RPMI8226 (cell line): ENCODE data around the gene OR1K1.
"Not testable (repeated sequence)": the region's sequence is repeated elsewhere in the genome, so short reads cannot be mapped to it uniquely, and the experiment has no call there.

Experiments
- DNase-seq: peaks from one replicate; pipeline ENCODE4 v3.0.0-alpha.2; 2015

OR1K1 gene, protein sequence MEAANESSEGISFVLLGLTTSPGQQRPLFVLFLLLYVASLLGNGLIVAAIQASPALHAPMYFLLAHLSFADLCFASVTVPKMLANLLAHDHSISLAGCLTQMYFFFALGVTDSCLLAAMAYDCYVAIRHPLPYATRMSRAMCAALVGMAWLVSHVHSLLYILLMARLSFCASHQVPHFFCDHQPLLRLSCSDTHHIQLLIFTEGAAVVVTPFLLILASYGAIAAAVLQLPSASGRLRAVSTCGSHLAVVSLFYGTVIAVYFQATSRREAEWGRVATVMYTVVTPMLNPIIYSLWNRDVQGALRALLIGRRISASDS

DNA sequence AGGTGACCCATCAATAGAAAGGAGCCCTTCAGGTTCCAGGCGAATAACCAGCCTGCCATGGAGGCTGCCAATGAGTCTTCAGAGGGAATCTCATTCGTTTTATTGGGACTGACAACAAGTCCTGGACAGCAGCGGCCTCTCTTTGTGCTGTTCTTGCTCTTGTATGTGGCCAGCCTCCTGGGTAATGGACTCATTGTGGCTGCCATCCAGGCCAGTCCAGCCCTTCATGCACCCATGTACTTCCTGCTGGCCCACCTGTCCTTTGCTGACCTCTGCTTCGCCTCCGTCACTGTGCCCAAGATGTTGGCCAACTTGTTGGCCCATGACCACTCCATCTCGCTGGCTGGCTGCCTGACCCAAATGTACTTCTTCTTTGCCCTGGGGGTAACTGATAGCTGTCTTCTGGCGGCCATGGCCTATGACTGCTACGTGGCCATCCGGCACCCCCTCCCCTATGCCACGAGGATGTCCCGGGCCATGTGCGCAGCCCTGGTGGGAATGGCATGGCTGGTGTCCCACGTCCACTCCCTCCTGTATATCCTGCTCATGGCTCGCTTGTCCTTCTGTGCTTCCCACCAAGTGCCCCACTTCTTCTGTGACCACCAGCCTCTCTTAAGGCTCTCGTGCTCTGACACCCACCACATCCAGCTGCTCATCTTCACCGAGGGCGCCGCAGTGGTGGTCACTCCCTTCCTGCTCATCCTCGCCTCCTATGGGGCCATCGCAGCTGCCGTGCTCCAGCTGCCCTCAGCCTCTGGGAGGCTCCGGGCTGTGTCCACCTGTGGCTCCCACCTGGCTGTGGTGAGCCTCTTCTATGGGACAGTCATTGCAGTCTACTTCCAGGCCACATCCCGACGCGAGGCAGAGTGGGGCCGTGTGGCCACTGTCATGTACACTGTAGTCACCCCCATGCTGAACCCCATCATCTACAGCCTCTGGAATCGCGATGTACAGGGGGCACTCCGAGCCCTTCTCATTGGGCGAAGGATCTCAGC lies at the start of gene OR1K1:
OR1K1 (plus strand) TSS at position 58 of the 995 bp plus-strand sequence; CDS start at position 58, 0 bp downstream.
- DNase-seq: no peak

DNA sequence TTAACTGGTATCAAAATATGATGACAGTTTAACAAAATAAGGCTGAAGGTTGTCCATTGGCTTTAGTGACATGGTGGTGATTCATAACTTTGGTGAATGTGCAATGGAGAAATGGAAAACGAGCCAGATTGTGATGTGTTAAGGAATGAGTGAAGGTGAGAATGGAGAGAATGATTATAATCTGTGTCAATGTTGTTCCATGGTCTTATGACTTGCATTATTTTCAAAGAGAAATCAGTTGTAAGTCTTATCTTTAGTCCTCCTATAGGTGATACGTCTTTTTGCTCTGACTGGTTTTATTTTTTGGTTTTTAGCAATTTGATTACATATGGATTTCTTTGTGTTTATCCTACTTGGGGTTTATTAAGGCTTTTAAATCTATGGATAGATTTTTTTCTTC lies 45.1 kb upstream of the OR1K1 start:
- no peak for DNase-seq

DNA sequence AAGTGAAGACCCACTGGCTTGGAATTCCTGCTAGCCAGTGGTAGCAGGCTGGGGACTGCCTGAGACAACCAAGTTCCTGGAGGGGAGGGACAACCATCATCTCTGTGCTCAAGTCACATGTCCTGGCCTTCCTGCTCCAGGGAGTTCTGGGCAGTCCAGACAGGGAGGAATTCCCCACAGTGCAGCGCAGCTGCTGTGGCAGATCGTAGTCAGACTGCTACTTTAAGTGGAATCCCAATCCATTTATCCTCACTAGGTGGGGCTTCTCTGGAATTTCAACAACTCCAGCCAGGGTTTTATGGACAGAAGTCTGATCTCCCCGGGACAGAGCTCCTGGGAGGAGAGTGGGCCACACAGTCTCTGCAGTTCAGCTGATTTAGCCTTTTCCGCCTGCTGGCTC lies 32.1 kb upstream of the OR1K1 start:
- no peak for DNase-seq

DNA sequence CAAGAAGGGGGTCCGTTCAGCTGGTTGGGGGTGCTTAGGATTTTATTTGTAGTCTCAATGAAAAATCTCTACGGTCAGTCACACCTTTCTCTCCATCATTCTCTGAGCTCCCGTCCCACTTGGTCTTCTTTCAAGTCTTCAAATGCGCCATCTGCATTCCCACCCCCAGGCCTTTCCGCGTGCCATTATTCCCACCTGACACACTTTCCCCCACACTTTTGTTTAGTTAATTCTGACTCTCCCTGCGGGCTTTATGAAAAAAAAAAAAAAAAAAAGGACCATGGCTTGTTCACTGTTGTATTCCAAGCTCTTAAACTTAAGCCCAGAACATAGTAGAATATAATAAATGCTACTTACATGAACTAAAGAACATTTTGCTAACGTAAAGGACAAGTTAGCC lies 22.9 kb upstream of the OR1K1 start:
- DNase-seq: no peak

DNA sequence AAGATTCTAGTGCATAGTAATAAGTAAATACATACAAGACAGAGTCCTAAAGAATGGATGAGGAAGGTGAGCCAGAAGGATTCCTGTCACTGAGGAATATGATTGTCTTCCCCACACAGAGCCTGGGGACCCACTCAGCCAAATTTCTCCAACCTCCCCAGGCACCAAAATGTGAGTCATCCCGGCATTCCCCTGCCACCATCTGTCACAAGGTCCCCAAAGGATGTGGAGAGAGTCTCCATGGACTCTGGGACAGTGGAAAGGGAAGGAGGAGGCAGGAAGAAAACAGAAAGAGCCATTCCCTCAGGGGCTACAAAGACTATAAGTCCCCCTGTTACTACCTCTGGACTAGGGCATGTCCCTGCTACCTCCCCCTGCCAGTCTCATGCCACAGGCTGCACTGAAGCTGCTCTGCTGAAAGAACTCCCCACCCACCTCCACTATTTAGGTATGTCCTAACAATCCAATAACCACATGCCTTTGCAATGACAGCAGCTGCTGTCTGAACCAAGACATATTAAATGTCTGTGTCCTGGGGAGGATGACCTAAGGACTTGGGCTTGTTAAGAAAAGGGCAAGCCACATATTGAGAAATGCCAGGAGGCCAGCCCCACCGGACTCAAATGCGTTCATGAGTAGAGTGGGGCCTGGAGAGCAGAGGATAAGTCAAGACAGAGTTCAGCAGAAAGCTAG lies 21.8 kb upstream of the OR1K1 start:
- DNase-seq: no peak

DNA sequence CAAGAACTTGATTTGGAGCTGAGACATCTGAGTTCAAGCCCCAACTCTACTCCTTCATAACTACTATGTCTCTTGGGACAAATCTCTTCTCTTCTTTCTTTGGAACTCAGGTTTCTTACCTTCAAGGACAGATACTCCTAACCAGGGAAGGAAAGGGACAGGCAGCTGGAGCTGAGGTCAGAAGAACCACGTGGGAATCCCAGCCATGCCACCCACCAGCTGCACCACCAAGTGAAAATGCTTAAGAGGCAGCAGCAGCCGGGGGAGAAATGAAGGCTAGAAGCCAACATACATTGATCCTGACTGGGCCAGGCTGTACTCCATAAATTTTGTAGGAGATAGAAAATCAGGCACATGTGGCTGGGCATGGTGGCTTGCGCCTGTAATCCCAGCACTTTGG lies 20.7 kb upstream of the OR1K1 start:
- no peak for DNase-seq

DNA sequence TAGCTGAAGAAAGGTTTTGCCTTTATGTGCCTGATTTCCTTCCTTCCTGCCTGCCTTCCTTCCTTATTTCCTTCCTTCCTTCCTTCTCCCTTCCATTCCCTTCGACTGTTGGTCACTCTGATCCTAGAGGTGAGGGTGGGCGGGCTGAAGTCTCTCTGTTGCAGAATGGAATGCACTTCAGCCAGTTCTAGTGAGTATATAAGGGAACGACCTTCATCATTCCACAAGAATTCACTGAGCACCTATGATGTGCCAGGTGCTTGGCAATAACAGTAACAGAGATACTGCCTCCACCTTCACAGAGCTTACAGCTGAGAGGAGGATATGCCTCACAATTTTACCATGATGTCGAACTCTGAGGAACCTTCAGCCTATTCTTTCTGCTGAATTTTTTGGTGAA lies 19.9 kb upstream of the OR1K1 start:
- DNase-seq: no peak

DNA sequence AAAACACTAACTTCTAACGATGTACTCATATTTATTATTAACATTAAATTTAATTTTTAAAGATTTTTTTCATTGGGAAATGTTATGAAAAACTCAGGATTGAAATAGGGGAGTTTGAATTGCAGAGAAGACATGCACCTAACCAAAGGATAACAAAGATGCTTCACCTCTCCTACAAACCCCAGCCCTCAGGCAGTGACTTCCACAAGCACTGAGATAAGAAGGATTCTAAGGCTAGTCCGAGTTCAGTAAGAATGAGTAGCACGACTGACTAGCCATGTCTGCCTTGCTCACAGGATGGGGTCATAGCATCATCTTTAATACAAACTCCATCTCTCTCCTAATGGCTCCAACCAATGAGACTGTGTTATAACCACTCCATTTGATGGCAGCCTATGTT lies 18.3 kb upstream of the OR1K1 start:
- DNase-seq: no peak

DNA sequence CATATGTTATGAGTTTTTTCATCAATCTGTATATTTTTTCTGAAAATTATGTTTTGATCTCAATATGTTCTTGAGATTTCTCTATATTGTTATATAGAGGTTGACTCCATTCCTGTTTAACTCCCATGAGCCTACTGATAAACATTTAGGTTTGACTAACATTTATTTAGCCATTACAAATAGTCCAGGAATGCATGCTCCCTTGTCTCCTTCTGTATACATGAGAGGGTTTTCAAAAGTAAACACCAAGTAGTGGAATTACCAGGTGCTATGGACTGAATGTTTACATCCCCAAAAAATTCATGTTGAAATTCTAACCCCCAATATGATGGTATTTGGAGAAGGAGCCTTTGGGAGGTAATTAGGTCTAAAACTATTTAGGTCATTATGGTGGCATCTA lies 14.7 kb upstream of the OR1K1 start:
- no peak for DNase-seq

DNA sequence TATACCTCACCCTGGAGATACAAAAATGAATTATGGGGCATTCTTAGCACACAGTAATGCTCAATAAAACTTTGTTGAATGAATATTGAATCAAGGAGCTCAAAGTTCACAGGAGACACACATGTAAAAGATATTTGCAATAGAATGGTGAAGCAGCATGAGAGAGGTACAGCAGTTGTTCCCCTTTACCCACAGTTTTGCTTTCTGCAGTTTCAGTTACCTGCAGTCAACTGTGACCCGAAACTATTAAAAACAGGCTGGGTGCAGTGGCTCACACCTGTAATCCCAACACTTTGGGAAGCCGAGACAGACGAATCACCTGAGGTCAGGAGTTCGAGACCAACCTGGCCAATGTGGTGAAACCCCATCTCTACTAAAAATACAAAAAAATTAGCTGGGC lies 13.6 kb upstream of the OR1K1 start:
- no peak for DNase-seq

DNA sequence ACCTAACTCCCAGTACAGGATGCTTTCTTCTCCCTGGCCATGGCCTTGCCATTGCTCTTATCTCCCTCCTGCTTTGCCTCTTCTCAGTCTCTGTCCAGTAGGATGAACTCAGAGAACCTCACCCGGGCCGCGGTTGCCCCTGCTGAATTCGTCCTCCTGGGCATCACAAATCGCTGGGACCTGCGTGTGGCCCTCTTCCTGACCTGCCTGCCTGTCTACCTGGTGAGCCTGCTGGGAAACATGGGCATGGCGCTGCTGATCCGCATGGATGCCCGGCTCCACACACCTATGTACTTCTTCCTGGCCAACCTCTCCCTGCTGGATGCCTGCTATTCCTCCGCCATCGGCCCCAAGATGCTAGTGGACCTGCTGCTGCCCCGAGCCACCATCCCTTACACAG lies 11.1 kb upstream of the OR1K1 start, which contains the start of gene OR5C1:
OR5C1 (plus strand) TSS at position 103 of the 400 bp plus-strand sequence; CDS start at position 103, 0 bp downstream.
- DNase-seq: no peak

DNA sequence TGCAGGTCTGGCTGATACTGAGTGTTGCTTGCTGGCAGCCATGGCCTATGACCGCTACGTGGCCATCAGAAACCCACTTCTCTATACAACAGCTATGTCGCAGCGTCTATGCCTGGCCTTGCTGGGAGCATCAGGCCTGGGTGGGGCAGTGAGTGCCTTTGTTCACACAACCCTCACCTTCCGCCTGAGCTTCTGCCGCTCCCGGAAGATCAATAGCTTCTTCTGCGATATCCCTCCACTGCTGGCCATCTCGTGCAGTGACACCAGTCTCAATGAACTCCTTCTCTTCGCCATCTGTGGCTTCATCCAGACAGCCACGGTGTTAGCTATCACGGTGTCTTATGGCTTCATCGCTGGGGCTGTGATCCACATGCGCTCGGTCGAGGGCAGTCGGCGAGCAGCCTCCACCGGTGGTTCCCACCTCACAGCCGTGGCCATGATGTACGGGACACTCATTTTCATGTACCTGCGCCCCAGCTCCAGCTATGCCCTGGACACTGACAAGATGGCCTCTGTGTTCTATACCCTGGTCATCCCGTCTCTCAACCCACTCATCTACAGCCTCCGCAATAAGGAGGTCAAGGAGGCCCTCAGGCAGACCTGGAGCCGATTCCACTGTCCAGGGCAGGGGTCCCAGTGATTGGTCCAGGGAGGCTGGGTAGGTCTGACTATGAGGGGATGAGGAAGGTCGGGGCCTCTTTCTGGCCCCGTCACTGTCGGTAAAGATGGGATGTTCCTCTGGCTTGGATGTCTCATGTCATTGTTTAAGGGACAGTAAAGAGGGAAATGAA lies 10.5 kb upstream of the OR1K1 start:
- DNase-seq: no peak

DNA sequence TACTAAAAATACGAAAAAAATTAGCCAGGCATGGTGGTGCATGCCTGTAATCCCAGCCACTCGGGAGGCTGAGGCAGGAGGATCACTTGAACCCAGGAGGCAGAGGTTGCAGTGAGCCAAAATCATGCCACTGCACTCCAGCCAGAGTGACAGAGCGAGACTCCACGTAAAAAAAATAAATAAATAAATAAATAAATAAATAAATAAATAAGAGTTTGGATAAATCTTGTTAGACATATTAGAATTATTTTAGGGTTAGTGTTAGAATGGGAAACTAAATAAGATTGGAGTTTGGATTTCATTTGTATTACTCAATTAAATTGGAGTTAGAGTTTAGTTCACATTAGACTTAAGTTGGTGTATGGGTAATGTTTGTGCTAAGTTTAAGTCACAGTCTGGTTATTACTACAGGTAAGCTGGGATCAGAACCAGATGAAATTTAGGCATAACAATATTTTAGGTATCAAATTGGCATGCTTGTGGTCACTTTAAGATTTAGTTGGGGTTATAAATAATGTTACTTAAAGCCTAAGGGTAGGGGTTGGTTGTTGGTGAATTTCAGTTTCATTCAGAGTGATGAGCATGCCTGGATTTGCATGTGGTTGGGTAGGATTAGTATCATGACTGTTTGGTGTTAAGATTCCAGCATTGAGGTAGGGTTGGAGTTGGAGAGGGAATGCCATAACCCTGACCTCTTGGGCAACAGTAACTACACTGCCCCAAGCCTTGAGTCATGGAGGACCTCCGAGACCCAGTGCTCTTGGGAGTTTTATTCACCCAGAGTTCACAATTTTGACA lies 7.9 kb upstream of the OR1K1 start:
- DNase-seq: no peak

DNA sequence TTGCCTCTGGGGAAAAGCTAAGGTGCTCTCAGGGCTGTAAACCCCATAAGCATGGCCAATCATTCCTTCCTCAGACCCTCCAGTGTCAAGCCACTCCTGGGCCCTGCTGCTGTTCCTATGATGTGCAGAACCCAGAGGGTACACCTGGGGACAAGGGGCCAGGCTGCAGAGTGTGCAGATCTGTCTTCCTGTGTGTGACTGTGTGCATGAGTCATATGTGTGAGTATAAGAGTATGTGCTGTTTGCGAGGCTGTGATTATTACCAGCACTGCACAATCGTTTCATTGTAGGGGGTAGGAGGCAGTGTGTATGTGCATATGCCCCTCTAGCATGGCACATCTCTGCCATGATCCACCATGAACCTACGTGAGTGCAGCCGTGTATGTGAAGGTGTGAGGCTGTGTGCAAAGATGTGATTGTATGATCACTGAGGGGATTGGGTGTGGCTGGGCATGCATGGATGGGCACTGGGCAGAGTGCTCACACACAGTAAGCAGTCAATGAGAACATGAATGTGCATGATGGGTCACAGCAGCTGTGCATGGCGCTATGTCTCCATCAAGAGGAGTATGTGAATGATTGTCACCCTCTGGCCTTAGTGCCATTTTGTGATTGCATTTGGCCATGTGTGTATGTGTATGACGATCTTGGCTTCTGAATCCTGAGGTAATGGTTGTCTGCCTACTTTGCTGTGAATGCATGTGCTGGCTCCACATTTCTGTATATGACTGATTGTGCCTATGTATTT lies 2.4 kb upstream of the OR1K1 start:
- no peak for DNase-seq

DNA sequence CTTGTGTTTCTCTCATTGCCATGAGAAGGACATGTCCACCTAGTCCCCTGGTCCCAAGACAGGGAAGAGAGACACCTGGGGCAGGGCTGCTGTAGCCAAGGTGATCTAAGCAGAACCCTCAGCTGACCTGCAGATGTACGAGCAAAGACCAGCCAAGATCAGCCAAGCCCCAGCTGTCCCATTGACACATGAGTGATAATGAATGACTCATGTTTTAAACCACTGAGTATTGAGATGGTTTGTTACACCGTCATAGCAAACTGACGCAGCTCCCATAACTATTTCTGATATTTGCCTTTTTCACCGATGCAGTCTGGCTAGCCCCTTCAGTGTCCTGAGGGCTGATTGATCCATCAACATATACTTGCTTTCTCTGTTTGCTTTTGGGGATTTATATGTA lies 6.7 kb downstream of the OR1K1 start:
- DNase-seq: no peak

DNA sequence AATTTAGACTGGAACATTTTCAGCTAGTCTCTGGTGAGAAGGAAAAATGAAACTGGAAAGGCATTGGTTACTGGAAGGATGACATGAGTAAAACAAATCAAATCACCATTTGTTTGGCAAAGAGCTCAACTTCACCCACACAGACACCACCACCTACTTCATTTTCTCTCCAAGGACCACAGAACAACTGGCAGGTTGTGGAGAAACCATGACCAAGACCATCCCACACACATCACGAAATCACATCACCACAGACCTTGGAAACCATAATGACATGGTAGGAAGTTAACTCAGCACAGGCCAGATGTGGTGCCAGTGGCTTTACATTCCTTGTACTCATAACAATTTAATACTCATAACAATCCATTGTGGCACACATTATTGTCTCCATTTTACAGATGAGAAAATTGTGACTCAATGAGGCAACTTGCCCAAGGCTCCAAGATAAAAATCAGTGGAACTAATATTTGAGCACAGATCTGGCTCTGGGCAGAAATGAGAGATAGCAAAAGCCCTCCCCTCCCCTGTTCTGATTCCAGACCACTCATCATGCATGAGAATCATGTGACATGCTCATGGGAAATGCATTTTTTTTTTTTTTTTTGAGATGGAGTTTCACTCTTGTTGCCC lies 7.5 kb downstream of the OR1K1 start:
- DNase-seq: no peak

DNA sequence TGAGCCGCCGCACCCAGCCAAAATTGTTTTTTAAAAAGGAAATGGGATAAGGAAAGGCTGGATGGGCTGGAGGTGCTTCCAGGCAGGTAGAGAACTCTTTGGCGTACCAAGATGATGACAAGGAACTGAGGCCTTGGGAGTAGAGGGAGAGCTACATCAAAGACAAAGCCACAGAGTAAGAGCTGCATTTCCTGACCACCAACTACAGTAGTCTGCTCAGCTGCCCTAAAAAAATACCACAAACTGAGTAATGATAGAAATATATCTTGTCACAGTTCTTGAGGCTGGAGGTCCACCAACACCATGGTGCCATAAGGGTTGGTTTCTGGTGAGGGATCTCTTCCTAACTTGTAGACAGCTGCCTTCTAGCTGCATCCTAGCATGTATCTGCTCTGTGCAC lies 8.2 kb downstream of the OR1K1 start:
- DNase-seq: no peak

DNA sequence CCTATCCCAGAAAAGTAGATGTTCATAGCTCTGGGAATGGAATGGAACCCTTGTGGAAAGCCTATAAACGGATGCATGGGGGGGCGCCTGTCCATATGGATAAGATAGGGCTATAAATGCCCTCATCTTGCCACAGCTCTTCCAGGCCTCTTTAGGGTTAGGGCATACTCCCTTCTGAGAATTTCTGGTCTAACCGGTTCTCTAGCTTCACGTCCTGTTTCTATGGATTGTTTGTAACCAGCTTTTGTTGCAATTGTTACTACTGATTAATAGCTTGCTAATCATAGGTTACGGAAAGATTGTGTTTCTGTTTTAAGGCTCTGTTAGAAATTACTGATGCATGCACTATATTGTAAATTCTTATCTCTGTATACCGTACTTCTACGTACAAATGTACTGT lies 9.3 kb downstream of the OR1K1 start:
- DNase-seq: not testable (repeated sequence)

DNA sequence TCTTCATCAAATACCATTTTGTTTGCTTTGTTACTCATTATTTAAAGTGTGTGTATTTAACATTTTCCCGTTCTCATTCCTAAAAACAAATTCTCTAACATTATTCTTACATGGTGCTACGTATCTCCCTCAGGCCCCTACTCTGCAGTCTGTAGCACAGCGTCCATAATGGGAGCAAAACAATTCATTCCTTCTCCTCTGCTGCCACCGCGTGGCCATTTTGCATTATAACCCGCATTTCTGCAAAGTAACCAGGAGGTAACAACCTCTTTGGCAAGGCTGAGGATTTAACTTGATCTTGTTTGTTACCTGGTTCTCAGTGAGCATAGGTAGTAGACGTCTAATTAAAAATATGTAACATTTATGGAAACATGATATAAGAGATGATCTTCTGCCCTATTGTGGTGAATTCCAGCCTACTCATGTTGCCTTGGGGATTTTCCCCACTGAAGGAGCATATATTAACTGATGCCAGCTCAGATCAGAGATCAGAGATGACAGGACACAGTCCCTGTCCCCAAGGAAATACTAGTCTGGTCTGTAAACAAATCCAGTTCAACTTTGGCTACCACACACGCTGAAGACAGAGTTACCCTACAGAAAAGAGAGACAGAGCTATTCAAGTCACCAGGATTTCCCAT lies 10.5 kb downstream of the OR1K1 start:
- DNase-seq: peak; percentile 83

DNA sequence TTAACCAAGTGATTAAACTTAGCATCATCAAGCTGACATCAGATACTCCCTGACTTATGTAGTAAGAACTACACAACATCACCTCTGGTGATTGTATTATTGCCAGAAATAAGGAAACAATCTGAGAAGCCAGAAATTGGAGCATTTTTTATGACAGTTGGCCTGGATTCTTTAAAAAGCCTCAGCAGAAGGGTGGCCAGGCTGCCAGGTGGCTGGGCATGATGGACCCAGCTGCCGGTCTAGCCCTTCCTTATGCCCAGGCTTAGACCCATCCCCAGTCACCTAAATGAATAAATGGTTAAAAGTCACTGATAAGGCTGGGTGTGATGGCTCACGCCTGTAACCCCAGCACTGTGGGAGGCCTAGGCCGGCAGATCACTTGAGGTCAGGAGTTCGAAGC lies 12.8 kb downstream of the OR1K1 start:
- no peak for DNase-seq
